HG02588 (cell line): Measurements from ENCODE around the gene PPP1R9A.

Experiments
- ATAC-seq: cut with Tn5 transposase; IDR thresholded peaks from one replicate; pipeline ENCODE4 v1.9.1; 2021; ENCODE audit warnings: mild to moderate bottlenecking, moderate library complexity; ENCODE audit not compliant: unreplicated experiment

PPP1R9A gene

DNA sequence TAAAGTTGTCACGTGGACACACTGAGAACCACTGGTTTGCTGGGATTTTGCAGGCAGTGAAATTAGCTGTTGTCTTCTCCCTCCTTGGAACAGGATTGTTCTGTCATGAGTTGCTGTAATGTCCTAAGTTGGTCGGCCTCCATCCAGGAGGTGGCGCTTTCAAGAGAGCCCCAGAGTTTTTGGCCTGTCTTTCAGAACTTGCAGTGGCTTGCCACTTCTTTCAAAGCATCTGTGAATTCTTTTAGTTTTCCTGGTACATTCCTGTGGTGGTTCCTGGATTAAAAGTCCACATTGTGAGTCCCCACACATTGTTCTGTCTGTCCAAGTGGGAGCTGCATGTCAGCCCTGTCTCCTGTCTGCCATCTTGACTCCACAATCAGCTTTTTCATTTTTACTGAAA is 283.1 kb downstream of the PPP1R9A start:
- ATAC-seq, result no peak

DNA sequence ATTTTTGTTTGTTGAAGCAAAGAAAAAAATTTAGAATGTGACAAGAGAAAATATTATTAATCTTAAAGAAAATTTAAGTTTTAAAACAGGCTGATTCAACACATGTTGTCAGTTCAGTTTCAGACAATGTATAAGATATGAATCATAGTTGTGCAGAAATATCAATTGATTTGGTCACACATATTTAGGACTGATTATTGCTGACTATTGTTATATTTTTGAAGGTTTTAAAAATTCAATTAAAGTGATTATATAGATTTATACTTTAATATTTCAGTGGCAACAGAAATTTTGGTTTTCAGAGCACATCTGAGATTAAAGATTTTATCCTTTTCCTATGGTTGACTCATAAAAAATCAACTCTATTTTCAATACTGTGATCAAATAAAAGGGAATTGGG is 284.4 kb downstream of the PPP1R9A start:
- no peak for ATAC-seq

DNA sequence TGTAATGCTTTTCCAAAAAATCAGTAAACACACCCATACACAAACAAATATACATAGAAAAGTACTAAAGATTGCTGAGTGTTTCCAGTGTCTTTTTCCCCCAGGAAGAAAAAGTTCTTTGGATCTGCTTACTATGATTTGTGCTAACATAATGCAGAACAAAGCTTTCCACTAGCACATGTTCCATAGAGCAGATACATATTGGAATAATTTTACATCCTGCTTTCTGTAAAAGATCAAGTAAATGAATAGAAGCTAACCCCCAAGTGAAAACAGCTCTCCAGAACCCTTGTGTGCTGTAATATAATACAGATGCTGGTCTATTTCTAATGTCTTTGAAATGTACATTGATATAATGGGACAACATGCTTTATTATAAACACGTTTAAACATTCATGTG is 291.5 kb downstream of the PPP1R9A start:
- ATAC-seq, result no peak

DNA sequence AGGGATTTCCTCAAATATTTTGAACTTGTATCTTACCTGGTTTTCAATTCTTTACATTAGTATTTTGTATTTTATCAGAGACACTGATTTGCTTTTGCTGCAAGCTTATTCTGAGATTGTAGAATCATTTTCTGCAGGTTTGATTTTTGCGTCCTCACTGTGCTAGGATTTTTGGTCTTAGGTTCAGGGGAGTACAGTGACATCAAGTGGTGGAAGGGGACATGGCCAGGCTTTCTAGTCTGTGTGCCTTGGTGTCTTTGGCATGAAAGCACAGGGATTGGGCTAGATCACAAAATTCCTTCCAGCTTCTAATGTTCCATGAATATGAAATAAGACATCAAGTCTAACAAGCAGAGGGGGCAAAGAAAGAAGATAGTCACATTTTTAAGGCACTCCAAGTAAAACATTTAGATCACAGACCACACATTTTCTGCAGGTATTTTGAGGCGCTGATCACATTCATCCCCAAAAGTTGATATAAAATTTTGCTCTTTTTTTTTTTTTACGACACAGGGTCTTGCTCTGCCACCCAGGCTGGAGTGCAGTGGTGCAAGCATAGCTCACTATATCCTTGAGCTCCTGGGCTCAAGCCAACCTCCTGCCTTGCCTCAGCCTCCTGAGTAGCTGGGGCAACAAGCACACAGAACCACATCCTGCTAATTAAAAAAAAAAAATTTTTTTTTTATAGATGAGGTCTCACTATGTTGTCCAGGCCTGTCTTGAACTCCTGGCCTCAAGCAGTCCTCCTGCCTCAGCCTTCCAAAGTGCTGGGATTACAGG is 292.6 kb downstream of the PPP1R9A start:
- no peak for ATAC-seq

DNA sequence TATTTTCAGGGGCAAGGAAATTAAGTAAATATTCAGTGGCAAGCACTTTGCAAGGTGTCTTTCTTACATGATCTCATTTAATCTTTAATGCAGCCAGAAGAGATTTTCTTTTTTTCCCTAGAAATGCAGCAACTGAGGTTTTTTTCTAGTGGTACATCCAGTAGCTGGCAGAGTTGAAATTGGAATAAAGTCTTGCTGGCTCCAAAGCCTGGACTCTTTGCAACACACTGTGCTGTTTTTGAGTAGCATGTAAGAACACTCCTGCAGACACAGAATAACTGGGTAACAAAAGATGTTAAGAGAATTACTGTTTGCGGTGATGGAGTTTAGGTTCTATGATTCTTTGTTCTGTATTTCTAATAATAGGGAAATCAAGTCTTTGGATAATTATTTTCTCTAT is 293.3 kb downstream of the PPP1R9A start:
- ATAC-seq, result no peak

DNA sequence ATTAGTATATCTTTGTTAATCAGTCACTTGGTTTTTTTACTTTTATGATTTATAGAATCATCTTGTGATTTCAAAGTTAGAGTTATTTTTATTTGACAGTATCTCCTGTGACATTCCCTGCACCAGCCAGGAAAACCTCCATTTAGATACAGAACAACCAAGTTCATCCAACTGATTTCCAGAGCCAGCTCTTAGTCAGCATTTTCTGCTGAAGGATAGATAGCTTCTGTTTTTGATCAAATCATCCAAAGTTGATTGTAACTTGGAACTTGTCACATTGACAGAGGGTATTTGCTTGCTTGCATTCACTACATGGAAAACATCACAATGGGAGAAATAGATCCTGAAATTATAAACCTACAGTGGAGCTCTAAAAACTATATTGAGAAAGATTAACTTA is 294.3 kb downstream of the PPP1R9A start:
- no peak for ATAC-seq

DNA sequence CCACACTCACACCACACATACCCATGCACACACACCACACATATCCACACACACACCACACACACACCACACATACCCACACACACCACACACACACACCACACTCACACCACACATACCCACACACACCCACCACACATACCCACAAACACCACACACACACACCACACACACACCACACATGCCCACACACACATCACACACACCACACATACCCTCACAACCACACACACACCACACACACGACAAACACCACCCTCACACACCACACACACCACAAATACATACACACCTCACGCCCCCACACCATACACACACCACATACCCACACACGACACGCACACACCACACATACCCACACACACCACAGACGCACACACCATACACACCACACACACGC is 297.2 kb downstream of the PPP1R9A start:
- no peak for ATAC-seq

DNA sequence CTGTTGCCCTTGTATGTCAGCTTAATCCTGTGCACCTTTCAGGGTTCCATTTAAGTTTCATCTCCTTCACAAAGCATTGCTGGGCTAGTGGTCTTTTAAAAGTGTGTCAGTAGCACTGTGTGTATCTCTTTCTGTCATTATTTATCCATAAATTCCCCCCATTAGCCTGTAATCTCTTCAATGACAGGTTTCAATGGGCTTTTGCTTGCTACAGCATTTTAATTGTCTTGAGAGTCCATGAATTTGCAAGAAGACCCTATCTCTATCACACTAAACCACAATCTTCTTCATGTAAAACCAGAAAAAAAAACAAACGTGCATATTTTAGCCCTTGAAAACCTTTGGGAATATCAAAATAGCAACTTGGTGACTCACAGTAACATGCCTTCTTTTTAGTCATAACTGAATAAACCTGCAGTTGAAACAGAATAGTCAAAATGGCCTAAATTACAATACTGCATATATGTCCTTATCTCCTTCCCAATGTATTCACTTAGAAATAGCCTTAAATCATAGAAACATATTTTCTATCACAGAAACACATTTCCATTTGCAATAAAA is 298.4 kb downstream of the PPP1R9A start:
- ATAC-seq, result no peak

DNA sequence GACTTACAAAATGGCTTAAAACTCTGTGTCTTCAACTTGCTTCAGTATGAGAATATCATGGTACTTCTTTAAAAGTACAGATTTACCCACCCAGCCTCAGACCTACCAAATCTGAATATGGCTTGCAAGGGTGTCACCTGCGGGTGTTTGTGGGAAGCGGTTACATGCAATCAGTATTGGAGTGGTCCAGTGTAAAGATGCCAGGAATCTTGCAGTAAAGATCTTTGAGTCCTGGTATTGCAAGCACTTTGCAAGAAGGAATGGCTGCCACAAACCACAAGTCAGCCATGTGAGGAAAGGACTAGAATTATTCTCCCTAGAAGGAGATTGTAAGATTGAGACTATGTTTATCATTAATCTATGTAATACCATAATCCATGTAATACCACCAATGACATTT is 301.9 kb downstream of the PPP1R9A start:
- no peak for ATAC-seq

DNA sequence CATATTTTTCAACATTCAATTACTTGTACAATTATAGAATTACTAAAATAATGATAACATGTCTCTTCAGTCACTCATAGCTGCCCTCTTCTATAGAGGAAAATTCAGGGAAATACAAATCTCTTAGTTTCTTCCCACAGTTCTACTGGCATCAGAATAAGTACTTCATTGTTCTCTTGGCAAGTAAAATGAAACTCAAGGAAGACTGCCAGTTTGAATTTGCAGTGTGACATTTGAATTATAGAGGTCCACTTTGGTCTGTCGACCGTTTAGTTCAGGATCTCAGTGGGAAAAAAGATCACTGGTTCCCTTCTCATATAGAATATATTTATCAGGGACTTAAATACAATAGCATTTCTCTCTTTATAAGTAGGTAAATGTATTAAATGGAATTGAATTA is 302.4 kb downstream of the PPP1R9A start:
- no peak for ATAC-seq

DNA sequence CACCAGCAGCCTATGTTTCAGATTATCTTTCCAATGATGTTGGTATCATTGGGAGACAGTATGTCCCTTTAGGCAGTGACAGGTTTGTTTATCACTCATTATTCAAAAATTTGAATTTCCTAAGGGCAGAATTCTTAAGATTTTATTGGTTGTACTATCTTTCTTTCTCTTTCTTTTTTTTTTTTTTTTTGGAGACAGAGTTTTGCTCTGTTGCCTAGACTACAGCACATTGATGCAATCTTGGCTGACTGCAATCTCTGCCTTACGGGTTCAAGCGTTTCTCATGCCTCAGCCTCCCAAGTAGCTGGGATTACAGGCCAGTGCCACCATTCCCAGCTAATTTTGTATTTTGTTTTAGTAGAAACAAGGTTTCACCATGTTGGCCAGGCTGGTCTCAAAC is 305.8 kb downstream of the PPP1R9A start:
- no peak for ATAC-seq

DNA sequence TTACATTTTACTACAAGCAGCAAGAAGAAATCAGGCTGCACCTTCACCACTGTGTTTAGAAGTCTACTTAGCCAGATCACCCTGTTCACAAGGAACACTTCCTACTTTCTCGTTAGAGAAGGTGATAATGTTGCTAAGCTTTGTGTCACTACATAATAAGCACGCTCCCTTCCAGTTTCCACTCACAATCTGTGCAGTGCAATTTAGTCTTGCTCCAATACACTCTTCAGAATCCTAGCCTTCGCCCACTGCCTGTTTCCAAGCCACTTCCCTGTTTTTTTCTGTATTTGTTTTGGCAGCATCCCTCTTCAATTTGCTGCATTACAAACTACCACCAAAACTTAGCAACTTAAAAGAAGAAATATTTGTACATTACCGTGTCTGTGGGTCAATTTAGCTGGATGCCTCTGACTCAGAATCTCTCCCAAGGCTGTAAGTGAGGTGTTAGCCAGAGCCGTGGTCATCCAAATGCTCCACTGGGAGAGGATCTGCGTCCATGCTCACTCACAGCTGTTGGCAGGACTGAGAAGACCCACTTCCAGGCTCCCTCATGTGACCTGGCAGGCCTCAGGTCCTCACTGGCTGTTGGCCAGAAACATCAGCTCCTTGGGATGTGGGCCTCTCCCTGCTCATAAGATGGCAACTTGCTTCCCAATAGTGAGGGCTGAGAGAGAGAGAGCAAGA is 306.6 kb downstream of the PPP1R9A start:
- no peak for ATAC-seq

DNA sequence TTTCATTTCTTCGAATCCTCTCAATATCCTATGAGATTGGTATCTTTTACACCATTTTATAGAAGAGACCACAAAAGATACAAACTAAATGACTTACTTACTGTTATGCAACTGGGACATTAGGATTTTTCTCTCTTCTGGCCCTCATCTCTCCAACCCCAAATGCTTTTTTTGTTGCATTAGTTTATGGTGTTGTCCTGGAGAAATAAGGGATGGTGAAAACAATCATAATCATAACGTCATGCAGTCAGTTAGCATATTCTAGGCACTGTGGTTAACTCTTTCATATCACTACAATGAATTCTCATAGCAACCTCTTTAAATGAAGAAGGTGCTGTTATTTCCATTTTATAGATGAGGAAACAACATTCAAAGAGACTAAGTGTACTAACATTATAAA is 312.3 kb downstream of the PPP1R9A start:
- ATAC-seq, result no peak

DNA sequence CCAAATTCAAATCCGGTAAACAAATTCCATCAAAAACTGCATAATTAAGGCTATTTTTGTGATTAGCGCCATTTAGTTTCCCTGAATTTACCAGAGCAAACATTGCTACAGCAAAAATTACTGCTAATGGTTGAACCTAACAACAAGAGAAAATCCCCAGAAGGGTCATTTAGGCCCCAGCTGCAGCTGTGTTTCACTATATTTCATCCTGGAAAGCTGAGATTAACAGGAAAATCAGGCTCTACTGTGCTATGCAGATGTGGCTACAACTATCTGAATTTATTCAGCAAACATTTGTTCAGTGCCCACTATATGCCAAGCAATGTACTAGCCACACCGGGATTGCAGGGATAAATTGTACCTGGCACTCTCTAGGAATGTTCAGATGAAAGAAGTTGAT is 312.9 kb downstream of the PPP1R9A start:
- ATAC-seq, result no peak

DNA sequence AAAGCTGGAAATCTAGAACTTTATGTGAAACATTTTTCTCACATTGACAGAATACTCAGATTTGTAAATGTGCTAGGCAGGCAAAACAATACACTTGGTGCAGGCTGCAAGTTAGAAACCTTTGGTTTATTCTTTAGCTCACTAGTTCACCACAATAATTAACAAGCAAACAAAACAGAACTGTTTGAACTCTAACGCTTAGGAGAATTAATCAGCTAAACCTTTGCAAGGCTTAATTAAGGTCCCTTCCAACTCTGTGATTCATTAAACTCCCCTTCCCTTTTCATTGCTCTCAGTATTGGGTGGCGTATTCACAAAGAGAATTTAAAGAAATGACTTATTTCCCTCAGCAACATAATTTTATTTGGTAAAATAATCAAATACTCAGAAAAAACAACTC is 317.9 kb downstream of the PPP1R9A start:
- no peak for ATAC-seq

DNA sequence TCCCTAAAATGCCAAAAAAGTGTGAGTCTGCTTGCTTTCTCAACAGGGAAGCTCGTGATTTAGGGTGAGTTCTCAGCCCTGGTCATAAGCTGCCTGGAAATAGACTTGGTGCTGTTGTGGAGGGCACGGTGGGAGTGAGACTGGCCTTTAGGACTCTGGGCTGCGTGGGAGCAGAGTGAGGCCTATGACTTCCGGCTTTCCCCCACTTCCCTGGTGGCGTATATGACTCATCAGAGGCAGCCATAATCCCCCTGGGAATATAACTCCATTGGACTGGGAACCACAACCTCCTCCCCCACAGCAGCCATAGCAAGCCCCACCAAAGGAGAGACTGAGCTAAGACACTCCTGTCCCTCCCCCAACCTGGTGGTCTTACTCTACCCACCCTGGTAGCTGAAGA is 321.9 kb downstream of the PPP1R9A start:
- no peak for ATAC-seq

DNA sequence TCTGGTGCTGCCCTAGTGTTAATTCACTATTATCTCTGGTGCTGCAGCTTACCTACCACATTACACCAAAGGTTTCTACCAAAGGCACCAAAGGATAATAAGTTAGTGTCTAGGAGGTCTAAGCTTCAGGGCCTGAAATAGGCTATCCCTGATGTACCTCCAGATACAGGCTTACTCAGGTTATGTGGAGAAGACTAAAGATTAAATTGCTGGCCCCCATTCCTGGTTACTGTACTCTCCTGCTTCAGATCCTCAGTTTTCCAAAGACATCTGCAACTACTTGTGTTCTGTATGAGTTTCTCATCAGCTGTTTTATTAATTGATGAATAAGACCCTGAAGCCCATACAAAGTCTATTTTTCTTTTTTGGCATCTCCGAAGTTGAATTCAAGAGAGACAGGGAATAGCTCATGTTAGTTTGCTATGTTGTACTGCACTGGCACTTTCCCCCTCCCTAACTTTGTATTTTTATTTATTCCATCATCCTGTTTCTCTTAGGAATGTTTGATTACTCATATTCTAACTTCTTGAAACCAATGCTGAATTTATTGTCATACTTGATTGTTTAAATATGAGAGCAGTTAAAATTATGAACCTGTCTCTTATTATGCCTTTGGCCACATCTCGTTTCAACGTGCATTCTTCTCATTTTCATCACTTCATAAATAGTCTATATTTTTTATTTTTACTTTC is 331.0 kb downstream of the PPP1R9A start:
- ATAC-seq, result no peak

DNA sequence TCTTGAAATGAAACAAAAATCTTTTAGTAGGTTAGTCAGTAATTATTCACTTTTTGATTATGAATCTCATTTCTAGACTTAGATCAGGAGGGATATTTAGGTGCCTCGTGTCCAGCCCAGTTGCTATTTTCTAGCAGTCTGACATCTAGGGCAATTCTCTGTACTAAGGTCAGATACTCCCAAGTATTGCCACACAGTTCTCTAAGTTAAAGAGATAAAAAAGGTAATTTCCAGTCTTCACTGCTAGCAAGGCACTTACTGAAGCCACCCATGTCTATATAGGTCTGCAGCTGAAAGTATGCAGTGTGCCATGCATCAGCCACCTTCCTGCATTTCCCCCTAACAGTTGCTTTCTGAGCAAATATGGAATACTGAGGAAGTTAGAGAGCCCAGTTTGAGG is 333.5 kb downstream of the PPP1R9A start:
- no peak for ATAC-seq

DNA sequence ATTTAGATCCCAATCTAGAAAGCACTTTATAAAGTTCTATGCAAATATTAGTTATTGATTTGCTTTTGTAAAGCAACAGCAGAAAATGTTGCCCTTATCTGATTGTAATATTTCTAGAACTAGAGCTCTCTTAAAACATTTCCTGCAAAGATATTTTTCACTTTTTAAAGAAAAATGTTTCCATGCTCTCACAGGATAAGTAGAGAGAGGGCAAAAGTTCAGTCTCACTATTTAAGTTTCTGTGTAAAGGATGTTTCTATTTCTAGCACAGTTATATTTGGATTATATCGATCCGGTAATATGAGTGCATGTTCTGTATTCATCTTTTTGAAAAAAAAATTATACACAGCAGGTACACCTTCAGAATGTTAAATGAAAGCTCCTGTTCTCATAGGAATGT is 334.9 kb downstream of the PPP1R9A start:
- ATAC-seq, result no peak

DNA sequence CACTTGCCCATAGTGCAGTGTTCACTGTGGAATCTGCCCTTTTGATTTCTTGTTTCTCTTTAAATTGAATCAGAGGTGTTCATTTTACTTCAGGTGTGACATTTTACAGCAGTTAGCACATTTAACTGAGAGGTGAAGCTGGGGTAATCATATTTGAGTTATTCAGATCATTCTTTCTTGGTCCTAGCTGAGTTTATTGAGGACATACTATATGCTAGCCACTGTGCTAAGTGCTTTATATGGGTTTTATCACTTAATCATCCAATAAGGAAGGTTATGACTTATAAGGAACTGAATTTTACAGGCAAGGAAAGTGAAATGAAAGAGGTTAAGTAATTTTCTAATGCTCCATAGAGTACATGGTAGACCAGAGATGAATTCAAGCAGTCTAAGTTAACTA is 337.2 kb downstream of the PPP1R9A start:
- no peak for ATAC-seq

DNA sequence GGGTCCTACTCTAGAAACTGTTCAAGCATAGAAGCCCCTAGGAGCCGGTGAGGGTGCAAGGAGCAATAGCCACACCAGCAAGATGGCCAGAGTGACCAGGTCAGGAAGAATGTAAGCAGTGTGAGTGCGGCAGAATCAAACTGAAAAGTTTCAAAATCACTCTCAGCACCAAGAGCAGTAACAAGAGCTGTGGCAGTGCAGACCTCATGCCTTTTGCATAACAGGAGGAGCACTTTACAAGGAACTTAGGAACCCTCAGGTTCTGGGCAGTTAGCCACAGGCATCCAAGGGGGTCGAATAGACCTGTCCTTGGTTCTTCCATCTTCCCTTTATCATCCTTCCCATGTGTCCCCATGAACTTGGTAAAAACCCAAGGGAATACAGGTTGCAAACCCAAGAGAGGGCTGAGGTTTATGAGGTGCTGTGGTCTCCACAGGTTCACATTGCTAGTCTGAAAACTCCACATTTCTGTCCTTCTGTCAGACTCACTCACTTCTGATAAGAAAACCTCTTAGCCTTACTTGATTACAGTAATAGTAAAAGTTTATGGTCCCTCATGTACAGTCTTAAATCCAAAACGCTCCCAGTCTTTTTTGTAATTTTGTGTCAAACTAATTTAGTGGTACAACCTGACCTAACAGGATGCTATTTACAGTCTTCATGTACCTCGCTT is 338.6 kb downstream of the PPP1R9A start:
- no peak for ATAC-seq
